ENCODE measurements around the gene FBXO48. TPM values are rescaled to one million over a fixed set of nuclear protein-coding genes. Genes with fewer than 3 reads are reported as not detected.
A peak's percentile ranks its signal among the peaks of the same experiment; 100 is the strongest.

Gene FBXO48
- total RNA-seq, 1 donor from 2014 or later = 1.2 TPM

- Mint-ChIP-seq H3K4me1 (peaks cover 3% of the 10 kb centered on the region), H3K27me3 (peaks cover 12% of the 10 kb centered on the region), H3K36me3 (ENCODE audit: low read depth) (no peaks in the 10 kb centered on the region), H3K27ac (no peak overlapping the region), H3K9me3 (peaks cover 10% of the 10 kb centered on the region), H3K4me3 (no peak overlapping the region)
- intact Hi-C loops (cut with micrococcal nuclease) = loop anchor here (1.0 to 5.0 kb wide), 4 partner anchors 17 to 62 kb away; partner anchors contain the start of genes APLF and FBXO48
- peak; percentile 64 for DNase-seq
These were observed 43.0 kb downstream of the FBXO48 start for GRCh38 chr2:68423966-68424650.

GRCh38 chr2:68420254-68420910 lies 46.7 kb downstream of the FBXO48 start:
- intact Hi-C loops (cut with micrococcal nuclease) = loop anchor here (5.0 kb wide), 1 partner anchor 58 kb away; no protein-coding TSS in a partner anchor

DNA sequence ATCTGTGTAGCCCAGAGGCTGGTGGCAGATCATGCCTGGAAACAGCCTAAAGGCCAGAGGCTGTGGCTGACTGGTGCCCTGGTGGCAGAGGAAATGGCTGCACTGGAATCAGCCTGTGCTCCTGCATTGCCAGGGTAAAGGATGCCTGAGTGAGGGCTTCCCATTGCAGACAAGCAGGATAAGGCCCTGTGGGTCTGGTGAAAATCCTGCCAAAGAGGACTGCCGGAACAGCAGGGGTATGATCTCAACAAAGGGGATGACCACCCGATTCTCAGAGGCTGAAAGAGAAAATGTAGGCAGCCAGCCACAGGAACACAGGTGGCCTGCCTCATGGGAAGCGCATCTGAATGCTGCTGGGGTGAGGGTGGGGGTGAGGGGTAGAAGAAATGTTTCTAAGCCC lies 48.2 kb downstream of the FBXO48 start:
- no peak for DNase-seq
- Mint-ChIP-seq H3K4me3 (no peak overlapping the region), H3K27ac (no peak overlapping the region), H3K27me3 (peaks cover 12% of the 10 kb centered on the region), H3K36me3 (ENCODE audit: low read depth) (no peaks in the 10 kb centered on the region), H3K4me1 (peaks cover 7% of the 10 kb centered on the region), H3K9me3 (peaks cover 10% of the 10 kb centered on the region)
- intact Hi-C loops (cut with micrococcal nuclease) = no loop called here

More at GRCh38 chr2:68420254-68420910, 46.7 kb downstream of the FBXO48 start:
- peaks cover 12% of the 10 kb centered on the region for H3K27me3 Mint-ChIP-seq
- H3K27ac Mint-ChIP-seq = no peak overlapping the region
- no peak for DNase-seq
- peaks cover 10% of the 10 kb centered on the region for H3K9me3 Mint-ChIP-seq
- no peak overlapping the region for H3K4me3 Mint-ChIP-seq
- H3K4me1 Mint-ChIP-seq = peaks cover 7% of the 10 kb centered on the region
- no peaks in the 10 kb centered on the region for H3K36me3 Mint-ChIP-seq (ENCODE audit: low read depth)

DNA sequence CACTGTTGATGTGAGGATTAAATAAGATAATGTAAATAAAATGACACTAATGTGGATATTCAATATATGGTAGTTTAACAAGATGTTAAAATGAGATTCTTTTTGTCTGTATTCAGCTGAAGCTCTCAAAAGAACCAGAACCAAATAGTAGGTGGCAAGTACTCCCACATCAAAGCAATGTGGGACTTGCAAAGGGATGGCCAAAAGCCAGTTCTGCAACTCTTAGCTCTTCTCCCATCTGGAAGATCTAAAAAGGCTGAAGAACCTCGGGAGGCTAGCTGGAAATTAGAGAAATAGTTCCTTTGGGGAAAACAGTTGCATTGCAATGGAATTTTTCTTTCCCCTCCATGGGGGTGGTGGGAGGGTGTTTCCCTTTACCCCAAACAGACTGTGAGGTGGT lies 48.7 kb downstream of the FBXO48 start:
- peaks cover 7% of the 10 kb centered on the region for H3K4me1 Mint-ChIP-seq
- H3K36me3 Mint-ChIP-seq (ENCODE audit: low read depth) = no peaks in the 10 kb centered on the region
- H3K9me3 Mint-ChIP-seq = peaks cover 10% of the 10 kb centered on the region
- DNase-seq = no peak
- peaks cover 12% of the 10 kb centered on the region for H3K27me3 Mint-ChIP-seq
- no peak overlapping the region for H3K4me3 Mint-ChIP-seq
- no peak overlapping the region for H3K27ac Mint-ChIP-seq
- intact Hi-C loops (cut with micrococcal nuclease) = no loop called here

- peaks cover 12% of the 10 kb centered on the region for H3K27me3 Mint-ChIP-seq
- intact Hi-C loops (cut with micrococcal nuclease) = no loop called here
These were observed 49.2 kb downstream of the FBXO48 start for GRCh38 chr2:68417926-68418325.

DNA sequence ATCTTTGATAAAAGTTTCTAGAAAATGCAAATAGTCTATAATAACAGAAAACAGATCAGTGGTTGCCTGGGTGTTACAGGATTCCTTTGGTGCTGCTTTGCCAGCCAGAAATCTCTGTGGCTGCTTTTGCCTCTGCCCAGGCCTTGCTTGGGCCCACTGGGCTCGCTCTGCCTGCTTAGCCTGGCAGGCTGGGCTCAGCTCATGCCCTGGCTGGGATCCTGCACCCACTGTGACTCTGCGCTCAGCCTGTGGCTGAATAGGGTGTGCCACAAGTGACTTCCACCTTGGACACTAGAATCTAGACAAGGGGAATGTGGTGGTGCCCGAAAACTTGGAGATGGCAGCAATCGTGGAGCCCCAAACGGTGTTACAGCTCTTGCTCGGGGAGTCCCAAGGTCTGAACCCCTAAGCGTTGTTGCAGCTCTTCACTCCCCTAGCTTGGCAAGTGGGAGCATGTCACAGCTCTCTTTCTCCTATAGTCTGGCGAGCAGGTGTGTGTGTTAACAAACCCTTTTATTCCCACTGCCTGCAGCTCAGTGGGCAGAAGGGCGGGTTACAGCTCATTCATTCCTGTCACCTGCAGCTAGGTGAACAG lies 50.9 kb downstream of the FBXO48 start:
- Mint-ChIP-seq H3K9me3 (peaks cover 6% of the 10 kb centered on the region), H3K4me3 (no peak overlapping the region), H3K36me3 (ENCODE audit: low read depth) (no peaks in the 10 kb centered on the region), H3K27me3 (peaks cover 11% of the 10 kb centered on the region), H3K4me1 (peaks cover 14% of the 10 kb centered on the region), H3K27ac (no peak overlapping the region)
- intact Hi-C loops (cut with micrococcal nuclease) = no loop called here
- no peak for DNase-seq

More at GRCh38 chr2:68417926-68418325, 49.2 kb downstream of the FBXO48 start:
- H3K9me3 Mint-ChIP-seq = peaks cover 10% of the 10 kb centered on the region
- H3K36me3 Mint-ChIP-seq (ENCODE audit: low read depth) = no peaks in the 10 kb centered on the region
- DNase-seq = no peak
- peaks cover 7% of the 10 kb centered on the region for H3K4me1 Mint-ChIP-seq
- H3K4me3 Mint-ChIP-seq = no peak overlapping the region
- H3K27ac Mint-ChIP-seq = no peak overlapping the region

- H3K36me3 Mint-ChIP-seq (ENCODE audit: low read depth) = no peaks in the 10 kb centered on the region
- no peak overlapping the region for H3K27ac Mint-ChIP-seq
- H3K4me1 Mint-ChIP-seq = peaks cover 14% of the 10 kb centered on the region
- peaks cover 12% of the 10 kb centered on the region for H3K27me3 Mint-ChIP-seq
- intact Hi-C loops (cut with micrococcal nuclease) = no loop called here
- peaks cover 5% of the 10 kb centered on the region for H3K9me3 Mint-ChIP-seq
- no peak overlapping the region for H3K4me3 Mint-ChIP-seq
- DNase-seq = no peak
These were observed 51.6 kb downstream of the FBXO48 start for GRCh38 chr2:68415521-68415920.

- H3K27me3 Mint-ChIP-seq = peaks cover 17% of the 10 kb centered on the region
- no peak overlapping the region for H3K4me3 Mint-ChIP-seq
- H3K27ac Mint-ChIP-seq = no peak overlapping the region
- no peaks in the 10 kb centered on the region for H3K36me3 Mint-ChIP-seq (ENCODE audit: low read depth)
- DNase-seq = no peak
- intact Hi-C loops (cut with micrococcal nuclease) = no loop called here
- peaks cover 14% of the 10 kb centered on the region for H3K4me1 Mint-ChIP-seq
- peaks cover 10% of the 10 kb centered on the region for H3K9me3 Mint-ChIP-seq
These were observed 52.2 kb downstream of the FBXO48 start for GRCh38 chr2:68414876-68415275.

DNA sequence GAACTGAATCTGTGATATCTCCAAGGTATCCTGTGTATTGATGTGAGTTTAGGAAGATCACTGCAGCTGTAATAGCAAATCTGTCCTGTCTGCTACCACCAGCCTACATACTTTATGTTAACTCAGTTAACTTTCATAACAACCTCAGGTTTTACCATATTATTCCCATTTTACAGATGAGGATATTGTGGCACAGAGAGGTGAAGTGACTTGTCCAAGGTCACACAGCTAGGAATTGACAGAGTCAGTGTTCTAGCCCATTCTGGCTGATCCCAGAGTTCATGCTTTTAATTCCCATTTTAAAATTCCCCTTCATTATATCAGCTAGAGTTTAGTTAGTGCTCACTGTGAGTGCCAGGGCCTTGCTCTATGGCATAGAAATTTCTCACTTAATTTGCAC lies 52.6 kb downstream of the FBXO48 start:
- Mint-ChIP-seq H3K27ac (no peak overlapping the region), H3K9me3 (peaks cover 12% of the 10 kb centered on the region), H3K4me1 (peaks cover 12% of the 10 kb centered on the region), H3K27me3 (peaks cover 16% of the 10 kb centered on the region), H3K36me3 (ENCODE audit: low read depth) (no peaks in the 10 kb centered on the region), H3K4me3 (no peak overlapping the region)
- no peak for DNase-seq
- intact Hi-C loops (cut with micrococcal nuclease) = no loop called here

DNA sequence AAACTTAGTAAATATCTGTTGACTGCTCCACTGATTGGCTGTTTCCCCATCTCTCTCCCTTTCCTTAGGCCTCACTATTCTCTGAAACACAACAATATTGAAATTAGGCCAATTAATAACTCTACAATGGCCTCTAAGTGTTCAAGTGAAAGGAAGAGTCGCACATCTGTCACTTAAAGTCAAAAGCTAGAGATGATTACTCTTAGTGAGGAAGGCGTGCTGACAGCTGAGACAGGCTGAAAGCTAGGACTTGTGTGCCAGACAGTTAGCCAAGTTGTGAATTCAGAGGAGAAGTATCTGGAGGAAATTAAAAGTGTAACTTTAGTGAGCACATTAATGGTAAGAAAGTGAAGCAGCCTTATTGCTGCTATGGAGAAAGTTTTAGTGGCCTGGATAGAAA lies 53.6 kb downstream of the FBXO48 start:
- no peak for DNase-seq
- Mint-ChIP-seq H3K27me3 (peaks cover 23% of the 10 kb centered on the region), H3K4me3 (no peak overlapping the region), H3K9me3 (peaks cover 17% of the 10 kb centered on the region), H3K27ac (no peak overlapping the region), H3K4me1 (peaks cover 12% of the 10 kb centered on the region), H3K36me3 (ENCODE audit: low read depth) (no peaks in the 10 kb centered on the region)
- intact Hi-C loops (cut with micrococcal nuclease) = no loop called here

- H3K4me3 Mint-ChIP-seq = no peak overlapping the region
- no peak overlapping the region for H3K27ac Mint-ChIP-seq
- no peak for DNase-seq
- H3K36me3 Mint-ChIP-seq (ENCODE audit: low read depth) = no peaks in the 10 kb centered on the region
- intact Hi-C loops (cut with micrococcal nuclease) = no loop called here
- H3K9me3 Mint-ChIP-seq = peaks cover 25% of the 10 kb centered on the region
- peaks cover 33% of the 10 kb centered on the region for H3K27me3 Mint-ChIP-seq
- peaks cover 7% of the 10 kb centered on the region for H3K4me1 Mint-ChIP-seq
These were observed 54.8 kb downstream of the FBXO48 start for GRCh38 chr2:68412127-68412819.

DNA sequence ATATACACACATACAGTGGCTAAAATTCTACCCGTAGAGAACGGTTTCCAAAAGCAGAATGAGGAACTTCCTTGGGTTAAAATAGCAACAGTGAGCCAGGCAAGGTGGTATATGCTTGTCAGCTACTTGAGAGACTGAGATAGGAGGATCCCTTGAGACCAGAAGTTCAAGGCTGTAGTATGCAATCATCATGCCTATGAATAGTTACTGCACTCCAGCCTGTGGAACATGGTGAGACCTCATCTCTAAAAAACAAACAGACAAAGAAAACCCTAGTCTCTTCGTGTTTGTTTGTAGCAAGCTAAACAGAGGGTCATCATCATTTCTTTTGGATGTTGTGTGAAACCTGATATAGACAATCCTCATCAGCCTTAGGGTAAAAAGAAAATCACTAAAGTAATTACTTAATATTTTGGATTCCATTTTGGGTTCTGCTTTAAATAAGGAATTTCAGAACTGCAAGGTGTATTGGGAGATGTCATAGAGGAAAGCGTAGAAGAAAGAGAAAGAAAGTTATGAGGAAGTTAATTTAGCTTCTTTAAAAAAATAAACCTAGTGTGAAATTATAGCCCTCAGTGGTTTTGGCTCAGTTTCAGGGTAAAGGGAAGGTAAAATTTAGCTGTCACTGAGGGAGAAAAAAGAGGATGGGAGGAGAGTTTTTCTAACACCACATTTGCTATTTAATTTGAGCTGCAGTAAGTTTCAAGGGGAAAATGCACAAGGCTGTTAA lies 55.5 kb downstream of the FBXO48 start:
- Mint-ChIP-seq H3K4me3 (no peak overlapping the region), H3K27me3 (peaks cover 40% of the 10 kb centered on the region), H3K36me3 (ENCODE audit: low read depth) (no peaks in the 10 kb centered on the region), H3K27ac (no peak overlapping the region), H3K4me1 (peaks cover 7% of the 10 kb centered on the region), H3K9me3 (peaks cover 25% of the 10 kb centered on the region)
- no peak for DNase-seq
- intact Hi-C loops (cut with micrococcal nuclease) = no loop called here
